Transverse colon (tissue), 4 donors: ENCODE data around the gene MAP2K6. TPM values are rescaled to one million over a fixed set of nuclear protein-coding genes. Genes with fewer than 3 reads are reported as not detected.

Source experiments
- DNase-seq: peaks from one replicate; pipeline ENCODE4 v3.0.0-alpha.2; 2019
- H3K27ac ChIP-seq, 4 donors: fragments of 200-600 bp; sonication (generic); 2 replicates each; pipeline ENCODE4 v1.5.1; 2016 to 2018; ENCODE audit warnings: inconsistent platforms in 4 of 4
- H3K27me3 ChIP-seq: fragments of 200-600 bp; sonication (generic); 2 replicates; pipeline ENCODE4 v1.5.1; 2017; ENCODE audit warnings: inconsistent platforms
- H3K36me3 ChIP-seq, 4 donors: fragments of 200-600 bp; sonication (generic); 2 replicates each; pipeline ENCODE4 v1.5.1; 2017 to 2019; ENCODE audit warnings: inconsistent platforms in 4 of 4
- H3K4me1 ChIP-seq, 4 donors: fragments of 200-600 bp; sonication (generic); 2 replicates each; pipeline ENCODE4 v1.5.1; 2017 to 2020; ENCODE audit warnings: inconsistent platforms in 4 of 4
- H3K4me3 ChIP-seq, 4 donors: fragments of 200-600 bp; sonication (generic); 1 replicate in 1 of 4; 2 replicates in 3 of 4; pipeline versions ENCODE4 v1.5.1 to v1.6.1; 2017 to 2019; ENCODE audit warnings: inconsistent platforms in 4 of 4
- H3K9me3 ChIP-seq, 2 donors: fragments of 200-600 bp; sonication (generic); 2 replicates each; pipeline ENCODE4 v1.5.1; 2017 to 2019; ENCODE audit warnings: inconsistent platforms in 2 of 2
- CTCF ChIP-seq, 5 experiments: fragments of 200-600 bp in 3 of 5; fragments of 450-650 bp in 2 of 5; sonication (generic) in 3 of 5; IDR thresholded peaks; 1 replicate in 2 of 5; 2 replicates in 3 of 5; pipeline ENCODE4 v1.5.1; 2016 to 2017; ENCODE audit warnings: antibody characterized with exemption in 5 of 5, inconsistent platforms in 3 of 5, mild to moderate bottlenecking in 2 of 5, moderate library complexity in 1 of 5
- EP300 ChIP-seq: sonication (generic); formaldehyde crosslinking; IDR thresholded peaks from one replicate; pipeline ENCODE4 v1.6.1; 2017; ENCODE audit warnings: antibody characterized with exemption, low read depth
- POLR2A ChIP-seq: fragments of 450-650 bp; IDR thresholded peaks from one replicate; pipeline ENCODE4 v1.6.1; 2016; ENCODE audit warnings: antibody characterized with exemption, mild to moderate bottlenecking, moderate library complexity
- POLR2AphosphoS5 ChIP-seq, 3 donors: sonication (generic); formaldehyde crosslinking; IDR thresholded peaks; one replicate each; pipeline ENCODE4 v1.6.1; 2016; ENCODE audit warnings: antibody characterized with exemption in 3 of 3
- WGBS, 2 donors: methylation state at CpG; one replicate each; pipeline ENCODE4 v1.1.5; 2018; ENCODE audit warnings: low coverage in 1 of 2; 5-methylcytosine and 5-hydroxymethylcytosine counted together
- in situ Hi-C, 4 donors: fragments of 200-750 bp; cut with MboI; loops; one replicate each; pipeline versions ENCODE4 v1.15.0 to v1.15.1; 2017; ENCODE audit warnings: low sequenced_read_pairs in 3 of 4, low pct_ligation_motif_present in 1 of 4, low pct_unique_long_range_greater_than_20kb in 1 of 4
- intact Hi-C: fragments of 100-400 bp; cut with DNase I; formaldehyde crosslinking; loops from one replicate; pipeline ENCODE4 v1.15.1; 2023; ENCODE audit warnings: low total_unique reads
- total RNA-seq, 4 donors: library from RNA; depleted of rRNA; stranded (reverse); fragments of >200 nt; gene quantifications; one replicate each; pipeline ENCODE4 v1.1.0, GENCODE V29; 2016

MAP2K6 gene
- total RNA-seq, 4 donors from 2014 or later, result 16.1 to 50.7 (median 45.8) TPM

GRCh38 chr17:69574257-69575197, 160.0 kb downstream of the MAP2K6 start:
- Histone ChIP-seq H3K36me3 (no peaks in the 10 kb centered on the region), H3K4me1 (peaks cover 0 to 13% (median 0%) of the 10 kb centered on the region in 4 donors), H3K4me3 (no peak overlapping the region), H3K27ac (peak overlapping the region in 1 of 4 donors; percentile 26), H3K9me3 (no peaks in the 10 kb centered on the region), H3K27me3 (no peaks in the 10 kb centered on the region)
- no peak for TF ChIP-seq POLR2A
- 75 to 81% methylated on average over 10 of the region's 10 CpGs for WGBS, 2 donors
- in situ Hi-C loops, result loop anchor here (10.0 to 25.0 kb wide), 3 partner anchors 570 to 988 kb away; partner anchors contain the start of gene KCNJ2 (in 2 of the 4)
- no peak for DNase-seq
- intact Hi-C loops, result no loop called here

- TF ChIP-seq EP300 (no peak), POLR2AphosphoS5 (IDR thresholded peaks at IDR 0.05) (no peak), POLR2A (no peak), CTCF (IDR thresholded peaks at IDR 0.05) (no peak)
- H3K4me3 ChIP-seq, result no peak overlapping the region
- 43 to 44% methylated on average over 2 of the region's 2 CpGs for WGBS, 2 donors
- DNase-seq, result no peak
- no peaks in the 10 kb centered on the region for H3K36me3 ChIP-seq
- no peaks in the 10 kb centered on the region for H3K9me3 ChIP-seq
- peaks cover 0 to 11% (median 0%) of the 10 kb centered on the region in 4 donors for H3K4me1 ChIP-seq
- intact Hi-C loops, result no loop called here
- in situ Hi-C loops, result loop anchor here in 3 of 4 donors (10.0 to 25.0 kb wide), 2 partner anchors 569 to 587 kb away; partner anchors contain the start of gene KCNJ2 (in 2 of the 3)
- H3K27ac ChIP-seq, result peak overlapping the region in 1 of 4 donors; percentile 26
- H3K27me3 ChIP-seq, result peaks cover 8% of the 10 kb centered on the region
Measured at GRCh38 chr17:69575346-69575761, 160.9 kb downstream of the MAP2K6 start.

- no peak for TF ChIP-seq POLR2AphosphoS5 (IDR thresholded peaks at IDR 0.05)
- no peak for TF ChIP-seq CTCF (IDR thresholded peaks at IDR 0.05)
- TF ChIP-seq POLR2A, result no peak
- TF ChIP-seq EP300, result no peak
- H3K9me3 ChIP-seq, result no peaks in the 10 kb centered on the region
- peaks cover 0 to 11% (median 0%) of the 10 kb centered on the region in 4 donors for H3K4me1 ChIP-seq
- H3K27me3 ChIP-seq, result peaks cover 19% of the 10 kb centered on the region
- in situ Hi-C loops, result loop anchor here in 3 of 4 donors (10.0 to 25.0 kb wide), 2 partner anchors 568 to 585 kb away; partner anchors contain the start of gene KCNJ2 (in 2 of the 3)
- no peak for DNase-seq
- H3K4me3 ChIP-seq, result no peak overlapping the region
- H3K27ac ChIP-seq, result no peak overlapping the region
- intact Hi-C loops, result no loop called here
- H3K36me3 ChIP-seq, result no peaks in the 10 kb centered on the region
- 83 to 90% methylated on average over 4 to 7 of the region's 7 CpGs for WGBS, 2 donors
Measured at GRCh38 chr17:69577098-69577497, 162.6 kb downstream of the MAP2K6 start.

GRCh38 chr17:69578385-69578936, 164.0 kb downstream of the MAP2K6 start:
- Histone ChIP-seq H3K9me3 (no peaks in the 10 kb centered on the region), H3K4me3 (no peak overlapping the region), H3K27me3 (peaks cover 19% of the 10 kb centered on the region), H3K4me1 (peaks cover 0 to 11% (median 0%) of the 10 kb centered on the region in 4 donors), H3K36me3 (no peaks in the 10 kb centered on the region), H3K27ac (no peak overlapping the region)
- WGBS, 2 donors, result 41 to 68% methylated on average over 3 to 4 of the region's 4 CpGs
- TF ChIP-seq EP300 (no peak), POLR2AphosphoS5 (IDR thresholded peaks at IDR 0.05) (no peak), POLR2A (no peak)
- intact Hi-C loops (no loop called here), in situ Hi-C loops (loop anchor here in 3 of 4 donors (10.0 to 25.0 kb wide), 2 partner anchors 566 to 584 kb away; partner anchors contain the start of gene KCNJ2 (in 2 of the 3))
- DNase-seq, result no peak
